Measurements from ENCODE around the gene ZFPL1. TPM values are rescaled to one million over a fixed set of nuclear protein-coding genes. Genes with fewer than 3 reads are reported as not detected.

Gene ZFPL1
- total and polyA plus RNA-seq, 10 of the 15 experiments (the other 5 are each of a cell fraction or from before 2014, with no cell fraction given), result 2.2 to 37.8 (median 27.0) TPM

DNA sequence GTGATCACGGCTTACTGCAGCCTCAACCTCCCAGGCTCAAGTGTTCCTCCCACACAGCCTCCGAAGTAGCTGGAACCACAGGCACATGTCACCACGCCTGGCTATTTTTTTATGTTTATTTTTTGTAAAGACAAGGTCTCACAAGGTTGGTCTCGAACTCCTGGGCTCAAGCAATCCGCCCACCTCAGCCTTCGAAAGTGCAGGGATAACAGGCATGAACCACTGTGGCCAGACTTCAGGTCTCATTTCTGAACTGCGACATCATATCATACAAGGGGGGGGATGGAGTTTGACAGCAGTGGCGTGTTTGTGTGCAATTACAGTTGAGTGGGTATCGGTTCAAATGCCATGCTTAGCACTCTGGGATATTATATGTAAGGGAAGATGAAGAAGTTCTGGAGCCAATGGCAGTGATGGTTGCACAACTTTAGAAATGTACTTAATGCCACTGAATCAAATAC is 32.6 kb upstream of the ZFPL1 start:
- in situ Hi-C loops (cut with MboI) (no loop called here), intact Hi-C loops (cut with micrococcal nuclease; ENCODE audit: unreplicated experiment) (no loop called here)
- H3K4me1 ChIP-seq (ENCODE audit: control insufficient read depth, insufficient read depth, low read length), result peaks cover 40% of the 10 kb centered on the region
- no peak overlapping the region for H3K27ac ChIP-seq (ENCODE audit: control insufficient read depth, insufficient read depth)
- no peaks in the 10 kb centered on the region for H4K20me1 ChIP-seq (ENCODE audit: control insufficient read depth, insufficient read depth)
- H3K9me3 ChIP-seq (replicated peaks; ENCODE audit: control insufficient read depth, insufficient read depth, low read length), result no peaks in the 10 kb centered on the region
- H3K9ac ChIP-seq (ENCODE audit: control insufficient read depth, insufficient read depth, low read length), result no peak overlapping the region
- no peaks in the 10 kb centered on the region for H3K79me2 ChIP-seq (ENCODE audit: control insufficient read depth, insufficient read depth, low read length)
- peak; percentile 53 for ATAC-seq
- ChIA-PET POLR2A (interaction anchor here (0.7 kb wide), 2 partner anchors 21 to 77 kb away, joined by 3 to 12 read pairs; no protein-coding TSS in a partner anchor), SMC1A (ENCODE audit: uncharacterized antibody, unreplicated experiment) (interaction anchor here (0.6 to 1.3 kb wide), 2 partner anchors 20 to 42 kb away, joined by 3 to 4 read pairs; no protein-coding TSS in a partner anchor), CTCF (no interaction called here), RAD21 (ENCODE audit: unreplicated experiment) (interaction anchor here (0.7 kb wide), 1 partner anchor 242 kb away, joined by 5 read pairs; no protein-coding TSS in a partner anchor)
- no peak overlapping the region for H3K4me2 ChIP-seq (ENCODE audit: control insufficient read depth, insufficient read depth)
- 2% methylated on average over 9 of the region's 9 CpGs for WGBS (ENCODE audit: insufficient coverage, insufficient replicate concordance, low lambda C conversion rate, missing lambda C conversion rate)
- no peak for DNase-seq (ENCODE audit: low read depth, low spot score)
- no peak for FAIRE-seq
- no peaks in the 10 kb centered on the region for H3K27me3 ChIP-seq (replicated peaks in 1 of 2; ENCODE audit: control insufficient read depth in 2 of 2, insufficient read depth in 2 of 2, low read length in 1 of 2)
- H3K4me3 ChIP-seq, result no peak overlapping the region
- no peak overlapping the region for H2AFZ ChIP-seq (ENCODE audit: control insufficient read depth, low read depth, low read length)
- no TSS peak for BruUV-seq (replicated peaks)
- H3K36me3 ChIP-seq (ENCODE audit: control insufficient read depth in 2 of 2, insufficient read depth in 2 of 2, low read length in 1 of 2), result no peaks in the 10 kb centered on the region
- TF ChIP-seq ZBED1 (IDR thresholded peaks at IDR 0.05; ENCODE audit: borderline replicate concordance) (peak; percentile 59; the same call in 1 of the 2 replicates), IKZF1 (conservative IDR thresholded peaks at IDR 0.05) (peak; percentile 52; the same call in 1 of the 2 replicates), JUNB (IDR thresholded peaks at IDR 0.05) (peak; percentile 86), BCL3 (IDR thresholded peaks at IDR 0.05; ENCODE audit: borderline replicate concordance, insufficient read depth, low read depth, low read length, poor library complexity, severe bottlenecking) (peak; percentile 23), LARP7 (IDR thresholded peaks at IDR 0.05) (no peak), EGR1 (IDR thresholded peaks at IDR 0.05; ENCODE audit: borderline replicate concordance in 1 of 2, low read depth in 2 of 2, low read length in 2 of 2) (peak in 1 of 2 experiments; percentile 49; a peak in 1 of 3 replicates), ATF7 (IDR thresholded peaks at IDR 0.05; ENCODE audit: low read depth) (0 out of 2 replicates have a peak, but pooled peaks have one; percentile 60), BCL11A (IDR thresholded peaks at IDR 0.05; ENCODE audit: low read depth, low read length) (peak; percentile 60; the same call in 1 of the 2 replicates), RELA (IDR thresholded peaks at IDR 0.05; ENCODE audit: borderline replicate concordance, partially characterized antibody) (no peak), PBX3 (IDR thresholded peaks at IDR 0.05; ENCODE audit: insufficient replicate concordance, low read depth, low read length) (no peak), IRF4 (IDR thresholded peaks at IDR 0.05; ENCODE audit: low read depth, low read length) (peak; percentile 52; the same call in 1 of the 2 replicates), NFIC (IDR thresholded peaks at IDR 0.05; ENCODE audit: low read depth, low read length) (peak; percentile 72; the same call in 1 of the 2 replicates), IKZF2 (IDR thresholded peaks at IDR 0.05) (peak; percentile 23 to 51; a peak in 3 of 4 replicates), FOXM1 (IDR thresholded peaks at IDR 0.05; ENCODE audit: low read depth, low read length) (peak; percentile 33; the same call in 1 of the 2 replicates), RUNX3 (IDR thresholded peaks at IDR 0.05; ENCODE audit: low read length) (peak; percentile 80)
- TF ChIP-seq, protein P1, sequence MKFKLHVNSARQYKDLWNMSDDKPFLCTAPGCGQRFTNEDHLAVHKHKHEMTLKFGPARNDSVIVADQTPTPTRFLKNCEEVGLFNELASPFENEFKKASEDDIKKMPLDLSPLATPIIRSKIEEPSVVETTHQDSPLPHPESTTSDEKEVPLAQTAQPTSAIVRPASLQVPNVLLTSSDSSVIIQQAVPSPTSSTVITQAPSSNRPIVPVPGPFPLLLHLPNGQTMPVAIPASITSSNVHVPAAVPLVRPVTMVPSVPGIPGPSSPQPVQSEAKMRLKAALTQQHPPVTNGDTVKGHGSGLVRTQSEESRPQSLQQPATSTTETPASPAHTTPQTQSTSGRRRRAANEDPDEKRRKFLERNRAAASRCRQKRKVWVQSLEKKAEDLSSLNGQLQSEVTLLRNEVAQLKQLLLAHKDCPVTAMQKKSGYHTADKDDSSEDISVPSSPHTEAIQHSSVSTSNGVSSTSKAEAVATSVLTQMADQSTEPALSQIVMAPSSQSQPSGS (IDR thresholded peaks at IDR 0.05; ENCODE audit: low read length), result peak; percentile 84; the same call in 1 of the 2 replicates
- TF ChIP-seq, protein P2, sequence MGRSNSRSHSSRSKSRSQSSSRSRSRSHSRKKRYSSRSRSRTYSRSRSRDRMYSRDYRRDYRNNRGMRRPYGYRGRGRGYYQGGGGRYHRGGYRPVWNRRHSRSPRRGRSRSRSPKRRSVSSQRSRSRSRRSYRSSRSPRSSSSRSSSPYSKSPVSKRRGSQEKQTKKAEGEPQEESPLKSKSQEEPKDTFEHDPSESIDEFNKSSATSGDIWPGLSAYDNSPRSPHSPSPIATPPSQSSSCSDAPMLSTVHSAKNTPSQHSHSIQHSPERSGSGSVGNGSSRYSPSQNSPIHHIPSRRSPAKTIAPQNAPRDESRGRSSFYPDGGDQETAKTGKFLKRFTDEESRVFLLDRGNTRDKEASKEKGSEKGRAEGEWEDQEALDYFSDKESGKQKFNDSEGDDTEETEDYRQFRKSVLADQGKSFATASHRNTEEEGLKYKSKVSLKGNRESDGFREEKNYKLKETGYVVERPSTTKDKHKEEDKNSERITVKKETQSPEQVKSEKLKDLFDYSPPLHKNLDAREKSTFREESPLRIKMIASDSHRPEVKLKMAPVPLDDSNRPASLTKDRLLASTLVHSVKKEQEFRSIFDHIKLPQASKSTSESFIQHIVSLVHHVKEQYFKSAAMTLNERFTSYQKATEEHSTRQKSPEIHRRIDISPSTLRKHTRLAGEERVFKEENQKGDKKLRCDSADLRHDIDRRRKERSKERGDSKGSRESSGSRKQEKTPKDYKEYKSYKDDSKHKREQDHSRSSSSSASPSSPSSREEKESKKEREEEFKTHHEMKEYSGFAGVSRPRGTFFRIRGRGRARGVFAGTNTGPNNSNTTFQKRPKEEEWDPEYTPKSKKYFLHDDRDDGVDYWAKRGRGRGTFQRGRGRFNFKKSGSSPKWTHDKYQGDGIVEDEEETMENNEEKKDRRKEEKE (IDR thresholded peaks at IDR 0.05), result no peak

Data from GM12878 (cell line).